GM12872 (cell line): ENCODE data around the gene SLC22A12.

Experiments
- CTCF ChIP-seq: IDR thresholded peaks from 3 replicates; pipeline ENCODE4 v1.5.1; 2011; ENCODE audit warnings: low read depth, mild to moderate bottlenecking, low read length, moderate library complexity; ENCODE audit not compliant: insufficient read depth

The SLC22A12 gene

GRCh38 chr11:64564947-64565889 lies 25.8 kb upstream of the SLC22A12 start:
- no peak for TF ChIP-seq CTCF

- TF ChIP-seq CTCF, result no peak
Measured at GRCh38 chr11:64566042-64566914, 24.7 kb upstream of the SLC22A12 start.

- TF ChIP-seq CTCF, result no peak
Measured at GRCh38 chr11:64566915-64567891, 23.8 kb upstream of the SLC22A12 start.

GRCh38 chr11:64568041-64568571 lies 22.9 kb upstream of the SLC22A12 start:
- no peak for TF ChIP-seq CTCF

- no peak for TF ChIP-seq CTCF
Measured at GRCh38 chr11:64568584-64569140, 22.4 kb upstream of the SLC22A12 start.

GRCh38 chr11:64569300-64569970 lies 21.6 kb upstream of the SLC22A12 start:
- TF ChIP-seq CTCF, result no peak
